Effector memory CD4-positive, alpha-beta T cell (primary cell): Measurements from ENCODE around the gene GJC2.

ENCODE experiments used
- DNase-seq, 3 donors: peaks; one replicate each; pipeline ENCODE4 v3.0.0-alpha.2; 2020
- H3K27ac ChIP-seq: 2 replicates; pipeline ENCODE4 v1.7.0; 2013; ENCODE audit warnings: mild to moderate bottlenecking, low read length, moderate library complexity; ENCODE audit not compliant: insufficient read depth, poor library complexity, severe bottlenecking
- H3K27me3 ChIP-seq: replicated peaks from 2 replicates; pipeline ENCODE4 v1.7.0; 2013; ENCODE audit warnings: mild to moderate bottlenecking, low read length; ENCODE audit not compliant: insufficient read depth, control insufficient read depth, poor library complexity, severe bottlenecking
- H3K36me3 ChIP-seq: 2 replicates; pipeline ENCODE4 v1.7.0; 2013; ENCODE audit warnings: mild to moderate bottlenecking, low read length, moderate library complexity; ENCODE audit not compliant: control insufficient read depth, insufficient read depth
- H3K4me1 ChIP-seq: 2 replicates; pipeline ENCODE4 v1.7.0; 2013; ENCODE audit warnings: low read length, mild to moderate bottlenecking; ENCODE audit not compliant: control insufficient read depth, insufficient read depth, poor library complexity, severe bottlenecking
- H3K4me3 ChIP-seq: 2 replicates; pipeline ENCODE4 v1.7.0; 2013; ENCODE audit warnings: low read length, low read depth, mild to moderate bottlenecking; ENCODE audit not compliant: insufficient read depth, poor library complexity, severe bottlenecking
- H3K9me3 ChIP-seq: 2 replicates; pipeline ENCODE4 v1.7.0; 2013; ENCODE audit warnings: mild to moderate bottlenecking, low read length, moderate library complexity; ENCODE audit not compliant: control insufficient read depth

GJC2 gene

GRCh38 chr1:228114827-228115226 is 34.9 kb upstream of the GJC2 start:
- H3K27me3 ChIP-seq = no peaks in the 10 kb centered on the region
- peaks cover 4% of the 10 kb centered on the region for H3K4me1 ChIP-seq
- H3K4me3 ChIP-seq = no peak overlapping the region
- DNase-seq = no peak
- H3K9me3 ChIP-seq = no peaks in the 10 kb centered on the region
- no peak overlapping the region for H3K27ac ChIP-seq
- H3K36me3 ChIP-seq = no peaks in the 10 kb centered on the region

GRCh38 chr1:228117335-228117734 is 32.4 kb upstream of the GJC2 start:
- no peaks in the 10 kb centered on the region for H3K27me3 ChIP-seq
- H3K4me3 ChIP-seq = no peak overlapping the region
- H3K9me3 ChIP-seq = no peaks in the 10 kb centered on the region
- no peak overlapping the region for H3K27ac ChIP-seq
- no peaks in the 10 kb centered on the region for H3K36me3 ChIP-seq
- no peaks in the 10 kb centered on the region for H3K4me1 ChIP-seq
- no peak for DNase-seq

- DNase-seq = no peak
- no peaks in the 10 kb centered on the region for H3K27me3 ChIP-seq
- H3K4me1 ChIP-seq = no peaks in the 10 kb centered on the region
- no peaks in the 10 kb centered on the region for H3K36me3 ChIP-seq
- no peaks in the 10 kb centered on the region for H3K9me3 ChIP-seq
- H3K27ac ChIP-seq = no peak overlapping the region
- no peak overlapping the region for H3K4me3 ChIP-seq
Observed at GRCh38 chr1:228118040-228118439, 31.7 kb upstream of the GJC2 start.

GRCh38 chr1:228120351-228120750 is 29.4 kb upstream of the GJC2 start:
- Histone ChIP-seq H3K27me3 (no peaks in the 10 kb centered on the region), H3K27ac (no peak overlapping the region), H3K9me3 (no peaks in the 10 kb centered on the region), H3K4me3 (no peak overlapping the region), H3K4me1 (no peaks in the 10 kb centered on the region), H3K36me3 (no peaks in the 10 kb centered on the region)
- no peak for DNase-seq

GRCh38 chr1:228120857-228121489 is 28.8 kb upstream of the GJC2 start:
- H3K27ac ChIP-seq = no peak overlapping the region
- no peaks in the 10 kb centered on the region for H3K27me3 ChIP-seq
- no peaks in the 10 kb centered on the region for H3K36me3 ChIP-seq
- no peaks in the 10 kb centered on the region for H3K4me1 ChIP-seq
- DNase-seq = no peak
- H3K4me3 ChIP-seq = no peak overlapping the region
- H3K9me3 ChIP-seq = no peaks in the 10 kb centered on the region

DNA sequence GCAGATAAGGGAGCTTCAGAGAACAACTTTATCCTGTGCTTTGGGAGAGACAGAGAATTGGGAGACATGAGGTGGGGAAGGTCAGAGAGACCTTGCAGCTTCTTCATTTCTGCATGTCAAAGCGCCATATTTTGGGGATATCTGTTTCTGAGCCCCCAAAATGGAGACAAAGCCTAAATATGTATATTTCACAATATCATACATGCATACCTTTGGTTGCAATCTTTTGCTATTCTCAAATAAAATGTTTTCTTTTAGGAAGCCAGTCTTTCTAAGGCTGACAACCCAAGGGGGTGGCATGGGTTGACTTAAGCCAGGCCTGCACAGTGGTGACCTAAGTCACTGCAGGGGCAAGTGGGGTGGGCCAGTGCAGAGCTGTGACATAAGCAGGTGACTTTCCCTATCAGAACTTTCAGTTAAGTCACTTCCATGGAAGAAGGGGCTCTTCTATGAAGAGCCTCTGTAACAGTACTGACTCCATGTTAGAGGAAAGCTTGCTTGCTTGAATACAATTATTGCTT is 26.7 kb upstream of the GJC2 start:
- no peaks in the 10 kb centered on the region for H3K36me3 ChIP-seq
- no peak for DNase-seq
- no peak overlapping the region for H3K27ac ChIP-seq
- H3K27me3 ChIP-seq = no peaks in the 10 kb centered on the region
- H3K4me1 ChIP-seq = no peaks in the 10 kb centered on the region
- no peak overlapping the region for H3K4me3 ChIP-seq
- H3K9me3 ChIP-seq = no peaks in the 10 kb centered on the region

DNA sequence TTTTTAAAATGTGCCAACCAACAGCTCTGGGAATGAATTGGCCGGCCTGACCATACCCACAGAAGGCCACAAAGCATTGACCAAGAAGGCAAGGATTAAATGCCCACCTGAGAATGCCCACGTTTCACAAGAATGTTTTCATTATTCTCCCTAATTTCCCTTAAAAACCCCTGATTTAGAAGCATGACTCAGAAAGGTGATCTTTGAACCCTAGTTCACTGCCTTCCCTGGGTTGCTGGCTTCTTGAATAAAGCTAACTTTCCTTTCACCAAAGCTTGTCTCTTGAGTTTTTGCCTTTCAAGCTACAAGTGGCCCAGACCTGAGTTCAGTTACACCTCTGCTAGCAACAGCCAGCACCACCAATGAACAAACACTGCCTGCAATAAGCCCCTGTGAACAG is 26.2 kb upstream of the GJC2 start:
- no peak for DNase-seq
- Histone ChIP-seq H3K36me3 (no peaks in the 10 kb centered on the region), H3K4me1 (no peaks in the 10 kb centered on the region), H3K4me3 (no peak overlapping the region), H3K9me3 (no peaks in the 10 kb centered on the region), H3K27me3 (no peaks in the 10 kb centered on the region), H3K27ac (no peak overlapping the region)

DNA sequence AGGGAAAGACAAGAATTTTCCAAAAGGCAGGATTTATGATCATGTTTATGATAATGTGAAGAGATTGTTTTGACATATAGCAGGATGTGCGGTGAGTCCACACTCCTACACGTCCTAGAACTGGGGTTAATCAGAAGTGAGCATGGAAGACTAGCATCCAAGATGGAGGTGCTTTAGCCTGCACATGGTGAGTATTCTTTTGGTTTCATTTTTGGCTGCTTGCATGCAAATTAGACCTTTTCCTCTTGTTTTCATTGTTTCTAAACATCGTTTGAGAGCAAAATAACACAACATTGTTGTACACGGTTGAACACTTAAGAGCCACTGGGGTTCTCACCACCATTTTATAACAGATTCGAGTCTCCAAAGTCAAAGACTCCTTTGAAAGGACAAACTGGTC is 24.5 kb upstream of the GJC2 start:
- no peak for DNase-seq
- no peaks in the 10 kb centered on the region for H3K9me3 ChIP-seq
- H3K27ac ChIP-seq = no peak overlapping the region
- H3K36me3 ChIP-seq = no peaks in the 10 kb centered on the region
- H3K27me3 ChIP-seq = no peaks in the 10 kb centered on the region
- no peak overlapping the region for H3K4me3 ChIP-seq
- no peaks in the 10 kb centered on the region for H3K4me1 ChIP-seq

- Histone ChIP-seq H3K27me3 (no peaks in the 10 kb centered on the region), H3K27ac (no peak overlapping the region), H3K4me1 (no peaks in the 10 kb centered on the region), H3K36me3 (no peaks in the 10 kb centered on the region), H3K9me3 (no peaks in the 10 kb centered on the region), H3K4me3 (no peak overlapping the region)
- no peak for DNase-seq
Observed at GRCh38 chr1:228131766-228132165, 18.0 kb upstream of the GJC2 start.

GRCh38 chr1:228134591-228134990 is 15.1 kb upstream of the GJC2 start:
- Histone ChIP-seq H3K9me3 (no peaks in the 10 kb centered on the region), H3K4me1 (no peaks in the 10 kb centered on the region), H3K4me3 (no peak overlapping the region), H3K36me3 (no peaks in the 10 kb centered on the region), H3K27me3 (no peaks in the 10 kb centered on the region), H3K27ac (no peak overlapping the region)
- no peak for DNase-seq
